ENCODE data around the gene PSMA6. TPM values are rescaled to one million over a fixed set of nuclear protein-coding genes. Genes with fewer than 3 reads are reported as not detected.

PSMA6 gene
- total and polyA plus RNA-seq, 2 of the 13 experiments (the other 11 are each of a cell fraction or from before 2014, with no cell fraction given): 525 to 1,109 TPM

DNA sequence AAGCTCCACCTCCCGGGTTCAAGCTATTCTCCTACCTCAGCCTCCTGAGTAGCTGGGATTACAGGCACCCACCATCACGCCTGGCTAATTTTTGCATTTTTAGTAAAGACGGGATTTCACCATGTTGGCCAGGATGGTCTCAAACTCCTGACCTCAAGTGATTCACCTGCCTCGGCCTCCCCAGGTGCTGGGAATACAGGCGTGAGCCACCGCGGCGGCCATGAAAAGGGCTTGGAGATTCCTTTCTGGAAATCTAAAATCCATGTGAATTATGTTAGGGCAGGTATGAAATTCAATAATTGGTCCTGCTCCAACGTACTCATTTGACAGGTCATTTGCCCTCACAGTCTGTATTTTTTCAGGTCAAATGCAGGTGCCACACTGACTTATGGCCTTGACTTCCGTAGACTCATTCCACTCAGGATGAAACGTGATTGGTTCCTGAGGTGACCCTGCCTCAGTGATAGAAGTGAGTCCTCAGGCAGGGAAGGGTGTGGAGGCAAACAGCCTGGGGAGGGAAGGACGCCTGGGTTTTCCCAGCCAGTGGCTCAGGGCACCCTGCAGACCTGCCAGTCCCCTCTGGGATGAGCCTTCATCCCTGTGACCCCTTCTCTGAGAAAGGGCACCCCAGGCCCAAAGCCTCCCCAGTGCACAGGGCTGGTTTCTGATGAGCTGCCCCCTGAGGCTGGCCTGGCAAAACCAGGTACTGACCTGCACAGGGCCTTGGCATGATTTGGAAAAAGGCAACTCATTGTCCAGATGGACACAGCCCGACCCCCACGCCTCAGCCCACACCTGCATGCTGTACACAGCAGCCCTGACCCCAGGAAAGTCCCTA is 48.7 kb downstream of the PSMA6 start (continued):
- TF ChIP-seq, protein P1, sequence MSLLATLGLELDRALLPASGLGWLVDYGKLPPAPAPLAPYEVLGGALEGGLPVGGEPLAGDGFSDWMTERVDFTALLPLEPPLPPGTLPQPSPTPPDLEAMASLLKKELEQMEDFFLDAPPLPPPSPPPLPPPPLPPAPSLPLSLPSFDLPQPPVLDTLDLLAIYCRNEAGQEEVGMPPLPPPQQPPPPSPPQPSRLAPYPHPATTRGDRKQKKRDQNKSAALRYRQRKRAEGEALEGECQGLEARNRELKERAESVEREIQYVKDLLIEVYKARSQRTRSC (CRISPR knock-in tag; IDR thresholded peaks at IDR 0.05; ENCODE audit: low read depth): peak; percentile 30; the same call in 1 of the 2 replicates
- TF ChIP-seq PRDM10 (CRISPR knock-in tag; IDR thresholded peaks at IDR 0.05; ENCODE audit: low read depth): no peak
- no peak for TF ChIP-seq PRPF4 (IDR thresholded peaks at IDR 0.05; ENCODE audit: low read depth, low read length, poor library complexity, severe bottlenecking)
- no peak for TF ChIP-seq TOE1 (CRISPR knock-in tag; IDR thresholded peaks at IDR 0.05)
- no peak for TF ChIP-seq KLF9 (CRISPR knock-in tag; IDR thresholded peaks at IDR 0.05; ENCODE audit: low read depth)
- TF ChIP-seq EEA1 (CRISPR knock-in tag; IDR thresholded peaks at IDR 0.05; ENCODE audit: borderline replicate concordance): 0 out of 2 replicates have a peak, but pooled peaks have one; percentile 33
- 0 out of 2 replicates have a peak, but pooled peaks have one; percentile 34 for TF ChIP-seq ZNF225 (CRISPR knock-in tag; IDR thresholded peaks at IDR 0.05)
- TF ChIP-seq KDM3A (CRISPR knock-in tag; IDR thresholded peaks at IDR 0.05; ENCODE audit: low read depth): no peak
- no peak for TF ChIP-seq ZNF816 (CRISPR knock-in tag; IDR thresholded peaks at IDR 0.05; ENCODE audit: borderline replicate concordance)
- 0 out of 2 replicates have a peak, but pooled peaks have one; percentile 12 for TF ChIP-seq ZNF574 (CRISPR knock-in tag; IDR thresholded peaks at IDR 0.05)
- no peak for TF ChIP-seq NR0B2 (CRISPR knock-in tag; IDR thresholded peaks at IDR 0.05)
- TF ChIP-seq LBX2 (CRISPR knock-in tag; IDR thresholded peaks at IDR 0.05; ENCODE audit: borderline replicate concordance): peak; percentile 31; the same call in 1 of the 2 replicates
- TF ChIP-seq ZNF260 (CRISPR knock-in tag; IDR thresholded peaks at IDR 0.05; ENCODE audit: borderline replicate concordance, low read depth): 0 out of 2 replicates have a peak, but pooled peaks have one; percentile 29
- TF ChIP-seq CCAR2 (optimal IDR thresholded peaks at IDR 0.05; ENCODE audit: low read depth, low read length): peak; percentile 76
- no peak for TF ChIP-seq WIZ (CRISPR knock-in tag; IDR thresholded peaks at IDR 0.05)
- TF ChIP-seq ZNF232 (CRISPR knock-in tag; IDR thresholded peaks at IDR 0.05; ENCODE audit: borderline replicate concordance): 0 out of 2 replicates have a peak, but pooled peaks have one; percentile 36
- no peak for TF ChIP-seq FOXK1 (CRISPR knock-in tag; IDR thresholded peaks at IDR 0.05; ENCODE audit: borderline replicate concordance, low read depth)
- no peak for TF ChIP-seq THYN1 (CRISPR knock-in tag; IDR thresholded peaks at IDR 0.05; ENCODE audit: borderline replicate concordance, low read depth)
- TF ChIP-seq ZNF776 (CRISPR knock-in tag; IDR thresholded peaks at IDR 0.05): peak; percentile 24; the same call in 1 of the 2 replicates
- no peak for TF ChIP-seq ZNF570 (CRISPR knock-in tag; IDR thresholded peaks at IDR 0.05; ENCODE audit: borderline replicate concordance)
